SK-N-SH (cell line): ENCODE data around the gene COIL. TPM values are rescaled to one million over a fixed set of nuclear protein-coding genes. Genes with fewer than 3 reads are reported as not detected.

Source experiments
- CTCF ChIA-PET: fragments of 300-600, 350-600 bp; formaldehyde crosslinking; extraction: SDS; loops from one replicate; lab custom pipeline; 2021; lab: Yijun Ruan, JAX
- POLR2A ChIA-PET: fragments of 350-600 bp; sonication (Branson Sonifier 250); formaldehyde crosslinking; extraction: SDS; loops from one replicate; lab custom pipeline; 2020; ENCODE audit warnings: antibody characterized with exemption, inconsistent platforms; lab: Yijun Ruan, JAX
- DNase-seq: peaks from one replicate; pipeline ENCODE4 v3.0.0; 2012
- H2AFZ ChIP-seq: fragments of 200-600 bp; sonication (generic); 2 replicates; pipeline ENCODE4 v1.8.1; 2016; ENCODE audit warnings: antibody characterized with exemption, mild to moderate bottlenecking, low read depth
- H3F3A ChIP-seq: fragments of 200-600 bp; sonication (generic); replicated peaks from 2 replicates; pipeline ENCODE3; 2016; ENCODE audit warnings: antibody characterized with exemption, mild to moderate bottlenecking; ENCODE audit not compliant: insufficient read depth
- H3K27ac ChIP-seq, 2 experiments: fragments of 200-500 bp in 1 of 2; fragments of 200-600 bp in 1 of 2; sonication (Bioruptor generic) in 1 of 2; sonication (generic), shearing (Covaris generic) in 1 of 2; 2 replicates each; pipeline versions ENCODE4 v1.5.1 to v1.6.1; 2014 to 2016; ENCODE audit warnings: low read depth in 2 of 2, inconsistent platforms in 1 of 2, low read length in 1 of 2, mild to moderate bottlenecking in 1 of 2, mixed read lengths in 1 of 2
- H3K27me3 ChIP-seq: fragments of 200-600 bp; sonication (generic), shearing (Covaris generic); 2 replicates; pipeline ENCODE4 v1.6.1; 2016; ENCODE audit warnings: mixed run types; ENCODE audit not compliant: insufficient read depth
- H3K36me3 ChIP-seq, 2 experiments: fragments of 200-500 bp in 1 of 2; fragments of 200-600 bp in 1 of 2; sonication (Bioruptor generic) in 1 of 2; sonication (generic) in 1 of 2; replicated peaks in 1 of 2; 2 replicates each; pipeline versions ENCODE3 to v1.5.1; 2014 to 2016; ENCODE audit warnings: low read length in 1 of 2, mild to moderate bottlenecking in 1 of 2; ENCODE audit not compliant: insufficient read depth in 2 of 2, control insufficient read depth in 1 of 2
- H3K4me1 ChIP-seq, 2 experiments: fragments of 200-500 bp in 1 of 2; fragments of 200-600 bp in 1 of 2; sonication (Bioruptor generic) in 1 of 2; sonication (generic), shearing (Covaris generic) in 1 of 2; 2 replicates each; pipeline versions ENCODE4 v1.5.1 to v1.6.1; 2014 to 2016; ENCODE audit warnings: low read depth in 1 of 2, low read length in 1 of 2, mixed run types in 1 of 2; ENCODE audit not compliant: insufficient read depth in 2 of 2, control insufficient read depth in 1 of 2
- H3K4me2 ChIP-seq: fragments of 200-600 bp; sonication (generic), shearing (Covaris generic); 2 replicates; pipeline ENCODE4 v1.6.1; 2017; ENCODE audit warnings: mixed run types
- H3K4me3 ChIP-seq, 2 experiments: fragments of 200-500 bp in 1 of 2; fragments of 200-600 bp in 1 of 2; sonication (Bioruptor generic) in 1 of 2; sonication (generic), shearing (Covaris generic) in 1 of 2; 2 replicates each; pipeline versions ENCODE4 v1.5.1 to v1.8.1; 2014 to 2016; ENCODE audit warnings: low read depth in 2 of 2, inconsistent platforms in 1 of 2, low read length in 1 of 2, mild to moderate bottlenecking in 1 of 2, mixed read lengths in 1 of 2, moderate library complexity in 1 of 2
- H3K79me2 ChIP-seq: fragments of 200-600 bp; sonication (generic); 2 replicates; pipeline ENCODE4 v1.8.1; 2017; ENCODE audit warnings: mild to moderate bottlenecking; ENCODE audit not compliant: insufficient read depth
- H3K9ac ChIP-seq: fragments of 200-600 bp; sonication (generic); 2 replicates; pipeline ENCODE4 v1.6.1; 2017; ENCODE audit warnings: mixed run types
- H3K9me2 ChIP-seq: fragments of 200-600 bp; sonication (generic); 2 replicates; pipeline ENCODE4 v1.6.1; 2017; ENCODE audit warnings: mixed run types
- H3K9me3 ChIP-seq: fragments of 200-600 bp; sonication (generic); 2 replicates; pipeline ENCODE4 v1.6.1; 2017; ENCODE audit warnings: mixed run types, mild to moderate bottlenecking, moderate library complexity
- H4K20me1 ChIP-seq: fragments of 200-600 bp; sonication (generic); 2 replicates; pipeline ENCODE4 v1.6.1; 2017; ENCODE audit warnings: mild to moderate bottlenecking, mixed run types; ENCODE audit not compliant: insufficient read depth
- CHD2 ChIP-seq: fragments of 150-350 bp; IDR thresholded peaks from 2 replicates; pipeline ENCODE4 v1.6.1; 2018; ENCODE audit warnings: low read length; ENCODE audit not compliant: partially characterized antibody
- EZH2phosphoT487 ChIP-seq: fragments of 200-600 bp; sonication (generic); IDR thresholded peaks from 2 replicates; pipeline ENCODE4 v1.6.1; 2017; ENCODE audit warnings: low read depth, mixed run types, mild to moderate bottlenecking, antibody characterized with exemption, moderate library complexity, borderline replicate concordance
- FOSL2 ChIP-seq: IDR thresholded peaks from 2 replicates; pipeline ENCODE4 v1.4.0; 2012; ENCODE audit warnings: low read depth, mild to moderate bottlenecking, moderate library complexity, borderline replicate concordance
- GABPA ChIP-seq: IDR thresholded peaks from 2 replicates; pipeline ENCODE4 v1.4.0; 2012; ENCODE audit warnings: low read depth, mild to moderate bottlenecking
- GATA2 ChIP-seq: sonication (generic); formaldehyde crosslinking; IDR thresholded peaks from 2 replicates; pipeline ENCODE4 v1.5.0; 2020; ENCODE audit warnings: mild to moderate bottlenecking, missing genetic modification reagents
- MXI1 ChIP-seq: IDR thresholded peaks from 2 replicates; pipeline ENCODE4 v1.6.1; 2012; ENCODE audit warnings: mild to moderate bottlenecking, low read depth, low read length, improper control_type of control experiment
- NFIC ChIP-seq: IDR thresholded peaks from 2 replicates; pipeline ENCODE4 v1.4.0; 2012; ENCODE audit warnings: borderline replicate concordance
- POLR2AphosphoS5 ChIP-seq: IDR thresholded peaks from 2 replicates; pipeline ENCODE4 v1.6.1; 2012; ENCODE audit warnings: low read depth, low read length
- RCOR1 ChIP-seq: fragments of 150-350 bp; IDR thresholded peaks from 2 replicates; pipeline ENCODE4 v1.6.1; 2017; ENCODE audit warnings: antibody characterized with exemption, low read length
- RFX5 ChIP-seq: IDR thresholded peaks from 2 replicates; pipeline ENCODE4 v1.6.1; 2012; ENCODE audit warnings: mild to moderate bottlenecking, improper control_type of control experiment, low read length
- SIN3A ChIP-seq: IDR thresholded peaks from 2 replicates; pipeline ENCODE4 v1.6.1; 2012; ENCODE audit warnings: low read depth, mild to moderate bottlenecking, low read length, moderate library complexity, borderline replicate concordance
- SMC3 ChIP-seq: IDR thresholded peaks from 2 replicates; pipeline ENCODE4 v1.6.1; 2012; ENCODE audit warnings: low read depth, low read length, improper control_type of control experiment
- TAF1 ChIP-seq: IDR thresholded peaks from 2 replicates; pipeline ENCODE4 v1.6.1; 2012; ENCODE audit warnings: low read depth, mild to moderate bottlenecking, low read length, moderate library complexity, borderline replicate concordance
- TCF12 ChIP-seq: IDR thresholded peaks from 2 replicates; pipeline ENCODE4 v1.4.0; 2012
- TEAD4 ChIP-seq: IDR thresholded peaks from 2 replicates; pipeline ENCODE4 v1.4.0; 2012; ENCODE audit warnings: mild to moderate bottlenecking, borderline replicate concordance; ENCODE audit not compliant: insufficient read depth
- USF1 ChIP-seq: IDR thresholded peaks from 2 replicates; pipeline ENCODE4 v1.4.0; 2012; ENCODE audit warnings: low read depth, borderline replicate concordance
- ZBTB33 ChIP-seq: IDR thresholded peaks from 2 replicates; pipeline ENCODE4 v1.4.0; 2012; ENCODE audit warnings: low read depth, borderline replicate concordance
- WGBS: methylation state at CpG from one replicate; pipeline ENCODE4 v1.1.6; 2017; ENCODE audit warnings: low lambda C conversion rate; 5-methylcytosine and 5-hydroxymethylcytosine counted together
- polyA plus RNA-seq, 3 experiments: library from polyadenylated mRNA; depleted of rRNA; stranded (reverse); fragments of >200 nt; gene quantifications; 2 replicates each; pipeline ENCODE4 v1.2.3, GENCODE V29; 2012
- TF ChIP-seq, protein P1 (sequence below): IDR thresholded peaks from 2 replicates; pipeline ENCODE4; 2012
- TF ChIP-seq, protein P2 (sequence below): fragments of 150-350 bp; IDR thresholded peaks from 2 replicates; pipeline ENCODE4 v1.6.1; 2016; ENCODE audit warnings: mild to moderate bottlenecking, low read depth, low read length

COIL gene
- polyA plus RNA-seq, 1 of the 3 experiments (the other 2 are of a cell fraction): 3.9 TPM

GRCh38 chr17:56910509-56911235 lies 50.2 kb downstream of the COIL start (continued):
- no peak for TF ChIP-seq GATA2
- no peak for TF ChIP-seq TCF12
- TF ChIP-seq ZBTB33: no peak
- no peak for TF ChIP-seq TAF1

DNA sequence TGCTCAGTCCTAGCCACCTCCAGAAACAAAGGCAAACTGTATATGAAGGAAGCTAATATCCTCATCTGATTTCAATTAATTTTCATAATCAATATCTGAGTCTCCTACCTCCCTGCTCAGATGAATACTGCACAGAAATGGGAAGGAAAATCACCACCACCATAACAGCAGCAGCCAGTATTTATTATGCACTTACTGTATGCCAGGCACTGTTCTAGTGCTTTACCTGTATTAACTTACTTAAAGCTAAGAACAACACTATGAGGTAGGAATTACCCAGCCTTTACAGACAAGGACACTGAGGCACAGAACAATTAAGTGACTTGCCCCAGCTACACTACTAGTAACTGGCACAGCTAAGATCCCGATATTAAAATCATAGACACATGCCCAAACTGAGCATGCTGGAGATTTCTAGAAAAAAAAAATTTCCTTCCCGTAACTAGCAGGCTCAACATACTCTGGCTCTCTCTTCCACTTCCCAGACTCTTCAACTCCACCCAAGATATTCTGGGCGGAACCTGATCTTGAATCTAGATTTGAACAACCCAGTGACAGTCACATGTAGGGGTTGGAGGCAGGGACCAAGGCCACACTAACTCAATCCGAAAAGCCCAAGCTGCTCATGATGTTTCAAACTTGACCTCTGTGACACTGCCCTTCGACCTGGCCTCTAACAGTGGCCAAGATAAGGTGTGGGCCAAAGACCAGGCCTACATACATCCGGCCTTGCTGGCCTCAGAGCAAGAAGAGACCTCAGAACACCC lies 50.9 kb downstream of the COIL start:
- Histone ChIP-seq H3K4me3 (no peak overlapping the region), H3K9me3 (no peaks in the 10 kb centered on the region), H3K4me2 (no peak overlapping the region), H2AFZ (no peak overlapping the region), H3K36me3 (peaks cover 21 to 26% of the 10 kb centered on the region in 2 experiments), H3F3A (peaks cover 4% of the 10 kb centered on the region), H3K27ac (no peak overlapping the region), H3K27me3 (no peaks in the 10 kb centered on the region), H3K4me1 (peaks cover 3 to 16% of the 10 kb centered on the region in 2 experiments; a peak in 2 of 4 replicates), H4K20me1 (no peaks in the 10 kb centered on the region), H3K9me2 (no peaks in the 10 kb centered on the region), H3K79me2 (peaks cover 38% of the 10 kb centered on the region), H3K9ac (no peak overlapping the region)
- no peak for TF ChIP-seq EZH2phosphoT487
- TF ChIP-seq ZBTB33: no peak
- no peak for TF ChIP-seq NFIC
- no peak for TF ChIP-seq RFX5
- no peak for TF ChIP-seq POLR2AphosphoS5
- no peak for TF ChIP-seq CHD2
- TF ChIP-seq USF1: no peak
- no peak for TF ChIP-seq FOSL2
- TF ChIP-seq, protein P1, sequence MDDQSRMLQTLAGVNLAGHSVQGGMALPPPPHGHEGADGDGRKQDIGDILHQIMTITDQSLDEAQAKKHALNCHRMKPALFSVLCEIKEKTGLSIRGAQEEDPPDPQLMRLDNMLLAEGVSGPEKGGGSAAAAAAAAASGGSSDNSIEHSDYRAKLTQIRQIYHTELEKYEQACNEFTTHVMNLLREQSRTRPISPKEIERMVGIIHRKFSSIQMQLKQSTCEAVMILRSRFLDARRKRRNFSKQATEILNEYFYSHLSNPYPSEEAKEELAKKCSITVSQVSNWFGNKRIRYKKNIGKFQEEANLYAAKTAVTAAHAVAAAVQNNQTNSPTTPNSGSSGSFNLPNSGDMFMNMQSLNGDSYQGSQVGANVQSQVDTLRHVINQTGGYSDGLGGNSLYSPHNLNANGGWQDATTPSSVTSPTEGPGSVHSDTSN: no peak
- TF ChIP-seq, protein P2, sequence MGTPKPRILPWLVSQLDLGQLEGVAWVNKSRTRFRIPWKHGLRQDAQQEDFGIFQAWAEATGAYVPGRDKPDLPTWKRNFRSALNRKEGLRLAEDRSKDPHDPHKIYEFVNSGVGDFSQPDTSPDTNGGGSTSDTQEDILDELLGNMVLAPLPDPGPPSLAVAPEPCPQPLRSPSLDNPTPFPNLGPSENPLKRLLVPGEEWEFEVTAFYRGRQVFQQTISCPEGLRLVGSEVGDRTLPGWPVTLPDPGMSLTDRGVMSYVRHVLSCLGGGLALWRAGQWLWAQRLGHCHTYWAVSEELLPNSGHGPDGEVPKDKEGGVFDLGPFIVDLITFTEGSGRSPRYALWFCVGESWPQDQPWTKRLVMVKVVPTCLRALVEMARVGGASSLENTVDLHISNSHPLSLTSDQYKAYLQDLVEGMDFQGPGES: no peak
- no peak for TF ChIP-seq MXI1
- TF ChIP-seq SIN3A: no peak
- no peak for TF ChIP-seq SMC3
- TF ChIP-seq RCOR1: no peak
- TF ChIP-seq GABPA: no peak
- no peak for TF ChIP-seq TEAD4
- TF ChIP-seq TCF12: no peak
- POLR2A ChIA-PET: no interaction called here
- no peak for DNase-seq
- CTCF ChIA-PET: interaction anchor here (0.9 to 1.7 kb wide), 5 partner anchors 14 to 129 kb away, joined by 3 to 8 read pairs (median 3); no protein-coding TSS in a partner anchor
- WGBS: 95% methylated on average over 6 of the region's 6 CpGs
